ENCODE data around the gene FNDC3B. TPM values are rescaled to one million over a fixed set of nuclear protein-coding genes. Genes with fewer than 3 reads are reported as not detected.

Gene FNDC3B
- total and polyA plus RNA-seq, 9 of the 15 experiments (the other 6 are each of a cell fraction or from before 2014, with no cell fraction given), result 7.0 to 35.8 (median 16.2) TPM

DNA sequence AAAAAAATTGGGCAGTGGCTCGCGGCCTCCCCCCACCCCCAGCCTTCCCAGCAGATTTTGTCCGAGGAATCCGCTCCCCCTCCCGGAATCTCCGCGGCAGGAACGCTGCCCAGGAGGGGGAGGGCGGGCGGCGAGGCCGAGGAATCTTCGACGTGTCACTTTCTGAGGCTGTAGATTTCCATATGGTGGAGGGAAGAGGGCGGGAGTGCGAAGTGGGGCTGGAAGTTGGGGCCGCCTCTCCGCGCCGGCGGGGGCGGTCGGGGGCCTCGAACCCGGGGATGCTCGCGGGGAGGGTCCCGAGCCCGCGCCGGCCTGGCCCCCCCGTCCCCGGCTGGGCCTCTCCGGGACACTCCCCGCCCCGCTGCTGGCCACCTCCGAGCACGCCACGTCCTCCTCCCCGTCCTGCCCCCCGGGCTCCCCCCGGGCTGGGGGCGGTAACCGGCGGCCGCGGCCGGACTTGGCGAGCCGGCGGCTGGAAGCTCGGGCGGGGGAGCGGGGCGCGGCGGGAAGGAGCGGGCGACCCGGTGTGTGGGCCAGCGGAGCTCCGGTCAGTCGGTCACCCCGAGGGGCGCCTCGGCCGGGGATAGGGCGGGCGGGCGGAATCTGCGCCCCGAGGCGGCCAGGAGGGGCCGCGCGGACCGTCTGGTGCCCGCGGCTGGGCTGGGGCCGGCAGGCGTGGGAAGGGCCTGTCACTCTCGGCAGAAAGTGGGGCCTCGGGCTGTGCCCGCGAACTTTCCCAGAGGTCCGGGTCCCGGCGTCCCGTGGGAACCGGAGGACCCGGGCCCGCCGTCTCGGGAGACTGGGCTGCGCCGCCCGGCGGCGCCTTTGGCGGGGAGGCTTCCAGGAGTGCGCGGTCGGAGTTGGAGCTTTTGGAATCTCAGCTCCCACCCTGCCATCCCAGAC lies 951 bp downstream of the FNDC3B start:
- ChIA-PET POLR2A (interaction anchor here (0.6 to 1.7 kb wide), 8 partner anchors 25 to 1786 kb away, joined by 3 to 7 read pairs (median 4); no protein-coding TSS in a partner anchor), CTCF (ENCODE audit: low intra/inter-chr PET ratio) (interaction anchor here (0.7 kb wide), 1 partner anchor 236 kb away, joined by 5 read pairs; no protein-coding TSS in a partner anchor)
- intact Hi-C loops (cut with micrococcal nuclease), result no loop called here
- no peak for FAIRE-seq
- no peaks in the 10 kb centered on the region for H3K27me3 ChIP-seq (ENCODE audit: control insufficient read depth in 2 of 2, insufficient read depth in 2 of 2, low read length in 2 of 2)
- peaks cover 3% of the 10 kb centered on the region for H3K9me1 ChIP-seq (ENCODE audit: control insufficient read depth, insufficient read depth, low read length)
- in situ Hi-C loops (cut with MboI), result no loop called here
- peak; percentile 78 for ATAC-seq
- no peaks in the 10 kb centered on the region for H3K9me3 ChIP-seq (replicated peaks; ENCODE audit: control insufficient read depth, insufficient read depth, low read depth, low read length)
- peak overlapping the region; percentile 90 to 99 for H3K9ac ChIP-seq (ENCODE audit: insufficient read depth in 1 of 2, low read depth in 2 of 2, low read length in 2 of 2)
- H3K4me1 ChIP-seq (replicated peaks in 1 of 2; ENCODE audit: control insufficient read depth in 2 of 2, insufficient read depth in 2 of 2, low read length in 2 of 2), result peaks cover 36 to 37% of the 10 kb centered on the region in 2 experiments
- WGBS (ENCODE audit: insufficient coverage, low coverage, missing lambda C conversion rate), result under 1% methylated on average over 42 of the region's 103 CpGs
- H2AFZ ChIP-seq (ENCODE audit: low read depth, low read length), result peak overlapping the region; percentile 89
- peaks cover 62% of the 10 kb centered on the region for H3K79me2 ChIP-seq (ENCODE audit: control insufficient read depth, insufficient read depth, low read length)
- DNase-seq (ENCODE audit: extremely low read depth in 1 of 4, low spot score in 3 of 4), result peak; percentile 77 to 85 (median 84)
- peak overlapping the region; percentile 81 for H3K4me3 ChIP-seq
- no TSS peak for BruUV-seq (replicated peaks)
- H3K36me3 ChIP-seq (ENCODE audit: control insufficient read depth, insufficient read depth, low read length), result peaks cover 19% of the 10 kb centered on the region; the same call in 1 of the 3 replicates
- peak overlapping the region; percentile 88 for H3K27ac ChIP-seq (ENCODE audit: extremely low read depth, low read depth, low read length)
- peak overlapping the region; percentile 79 for H3K4me2 ChIP-seq (ENCODE audit: insufficient read depth, low read length)
- 0 out of 2 replicates have a peak, but pooled peaks cover 4% of the 10 kb centered on the region for H4K20me1 ChIP-seq (replicated peaks; ENCODE audit: control insufficient read depth, insufficient read depth, low read length)
- TF ChIP-seq RBM17 (IDR thresholded peaks at IDR 0.05; ENCODE audit: borderline replicate concordance, low read depth, low read length), result no peak
- TF ChIP-seq, protein P1, sequence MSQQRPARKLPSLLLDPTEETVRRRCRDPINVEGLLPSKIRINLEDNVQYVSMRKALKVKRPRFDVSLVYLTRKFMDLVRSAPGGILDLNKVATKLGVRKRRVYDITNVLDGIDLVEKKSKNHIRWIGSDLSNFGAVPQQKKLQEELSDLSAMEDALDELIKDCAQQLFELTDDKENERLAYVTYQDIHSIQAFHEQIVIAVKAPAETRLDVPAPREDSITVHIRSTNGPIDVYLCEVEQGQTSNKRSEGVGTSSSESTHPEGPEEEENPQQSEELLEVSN (IDR thresholded peaks at IDR 0.05; ENCODE audit: borderline replicate concordance in 1 of 2, extremely low read depth in 1 of 2, insufficient read depth in 1 of 2, insufficient read length in 1 of 2, low read depth in 1 of 2, low read length in 1 of 2, poor library complexity in 1 of 2, severe bottlenecking in 1 of 2), result peak; percentile 76 to 79
- TF ChIP-seq STAT5A (IDR thresholded peaks at IDR 0.05; ENCODE audit: borderline replicate concordance, low read length), result no peak
- no peak for TF ChIP-seq STAG1 (CRISPR knock-in tag; IDR thresholded peaks at IDR 0.05; ENCODE audit: borderline replicate concordance)
- TF ChIP-seq, protein P2, sequence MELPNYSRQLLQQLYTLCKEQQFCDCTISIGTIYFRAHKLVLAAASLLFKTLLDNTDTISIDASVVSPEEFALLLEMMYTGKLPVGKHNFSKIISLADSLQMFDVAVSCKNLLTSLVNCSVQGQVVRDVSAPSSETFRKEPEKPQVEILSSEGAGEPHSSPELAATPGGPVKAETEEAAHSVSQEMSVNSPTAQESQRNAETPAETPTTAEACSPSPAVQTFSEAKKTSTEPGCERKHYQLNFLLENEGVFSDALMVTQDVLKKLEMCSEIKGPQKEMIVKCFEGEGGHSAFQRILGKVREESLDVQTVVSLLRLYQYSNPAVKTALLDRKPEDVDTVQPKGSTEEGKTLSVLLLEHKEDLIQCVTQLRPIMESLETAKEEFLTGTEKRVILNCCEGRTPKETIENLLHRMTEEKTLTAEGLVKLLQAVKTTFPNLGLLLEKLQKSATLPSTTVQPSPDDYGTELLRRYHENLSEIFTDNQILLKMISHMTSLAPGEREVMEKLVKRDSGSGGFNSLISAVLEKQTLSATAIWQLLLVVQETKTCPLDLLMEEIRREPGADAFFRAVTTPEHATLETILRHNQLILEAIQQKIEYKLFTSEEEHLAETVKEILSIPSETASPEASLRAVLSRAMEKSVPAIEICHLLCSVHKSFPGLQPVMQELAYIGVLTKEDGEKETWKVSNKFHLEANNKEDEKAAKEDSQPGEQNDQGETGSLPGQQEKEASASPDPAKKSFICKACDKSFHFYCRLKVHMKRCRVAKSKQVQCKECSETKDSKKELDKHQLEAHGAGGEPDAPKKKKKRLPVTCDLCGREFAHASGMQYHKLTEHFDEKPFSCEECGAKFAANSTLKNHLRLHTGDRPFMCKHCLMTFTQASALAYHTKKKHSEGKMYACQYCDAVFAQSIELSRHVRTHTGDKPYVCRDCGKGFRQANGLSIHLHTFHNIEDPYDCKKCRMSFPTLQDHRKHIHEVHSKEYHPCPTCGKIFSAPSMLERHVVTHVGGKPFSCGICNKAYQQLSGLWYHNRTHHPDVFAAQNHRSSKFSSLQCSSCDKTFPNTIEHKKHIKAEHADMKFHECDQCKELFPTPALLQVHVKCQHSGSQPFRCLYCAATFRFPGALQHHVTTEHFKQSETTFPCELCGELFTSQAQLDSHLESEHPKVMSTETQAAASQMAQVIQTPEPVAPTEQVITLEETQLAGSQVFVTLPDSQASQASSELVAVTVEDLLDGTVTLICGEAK (IDR thresholded peaks at IDR 0.05), result no peak
- TF ChIP-seq, protein P2 (CRISPR knock-in tag; IDR thresholded peaks at IDR 0.05), result no peak
- TF ChIP-seq, protein P3, sequence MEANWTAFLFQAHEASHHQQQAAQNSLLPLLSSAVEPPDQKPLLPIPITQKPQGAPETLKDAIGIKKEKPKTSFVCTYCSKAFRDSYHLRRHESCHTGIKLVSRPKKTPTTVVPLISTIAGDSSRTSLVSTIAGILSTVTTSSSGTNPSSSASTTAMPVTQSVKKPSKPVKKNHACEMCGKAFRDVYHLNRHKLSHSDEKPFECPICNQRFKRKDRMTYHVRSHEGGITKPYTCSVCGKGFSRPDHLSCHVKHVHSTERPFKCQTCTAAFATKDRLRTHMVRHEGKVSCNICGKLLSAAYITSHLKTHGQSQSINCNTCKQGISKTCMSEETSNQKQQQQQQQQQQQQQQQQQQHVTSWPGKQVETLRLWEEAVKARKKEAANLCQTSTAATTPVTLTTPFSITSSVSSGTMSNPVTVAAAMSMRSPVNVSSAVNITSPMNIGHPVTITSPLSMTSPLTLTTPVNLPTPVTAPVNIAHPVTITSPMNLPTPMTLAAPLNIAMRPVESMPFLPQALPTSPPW (CRISPR knock-in tag; IDR thresholded peaks at IDR 0.05), result peak; percentile 99
